8988T (cell line): ENCODE data around the gene SLC2A5.
"Not testable (repeated sequence)": the region's sequence is repeated elsewhere in the genome, so short reads cannot be mapped to it uniquely, and the experiment has no call there.

Source experiments
- DNase-seq: peaks from one replicate; pipeline ENCODE4 v3.0.0; 2011

Gene SLC2A5

GRCh38 chr1:9031484-9032259 is 37.8 kb downstream of the SLC2A5 start:
- DNase-seq = no peak

DNA sequence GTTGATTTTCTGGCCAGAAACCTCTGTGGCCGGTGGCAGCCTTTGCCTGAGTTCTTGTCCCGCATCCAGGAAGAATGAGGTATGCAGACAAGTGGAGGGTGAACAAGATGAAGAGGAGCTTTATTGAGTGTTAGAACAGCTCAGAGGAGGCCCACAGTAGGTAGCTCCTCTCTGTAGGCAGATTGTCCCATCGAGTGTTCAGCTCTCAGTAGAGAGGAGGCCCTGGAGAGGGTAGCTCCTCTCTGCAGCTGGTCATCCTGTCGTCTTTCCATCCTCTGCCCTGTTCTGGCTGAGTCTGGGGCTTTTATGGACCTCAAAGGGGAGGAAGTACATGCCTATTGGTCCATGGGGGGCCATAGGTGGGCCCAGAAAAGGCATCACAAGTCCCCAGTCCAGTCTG is 38.4 kb downstream of the SLC2A5 start:
- DNase-seq = not testable (repeated sequence)

DNA sequence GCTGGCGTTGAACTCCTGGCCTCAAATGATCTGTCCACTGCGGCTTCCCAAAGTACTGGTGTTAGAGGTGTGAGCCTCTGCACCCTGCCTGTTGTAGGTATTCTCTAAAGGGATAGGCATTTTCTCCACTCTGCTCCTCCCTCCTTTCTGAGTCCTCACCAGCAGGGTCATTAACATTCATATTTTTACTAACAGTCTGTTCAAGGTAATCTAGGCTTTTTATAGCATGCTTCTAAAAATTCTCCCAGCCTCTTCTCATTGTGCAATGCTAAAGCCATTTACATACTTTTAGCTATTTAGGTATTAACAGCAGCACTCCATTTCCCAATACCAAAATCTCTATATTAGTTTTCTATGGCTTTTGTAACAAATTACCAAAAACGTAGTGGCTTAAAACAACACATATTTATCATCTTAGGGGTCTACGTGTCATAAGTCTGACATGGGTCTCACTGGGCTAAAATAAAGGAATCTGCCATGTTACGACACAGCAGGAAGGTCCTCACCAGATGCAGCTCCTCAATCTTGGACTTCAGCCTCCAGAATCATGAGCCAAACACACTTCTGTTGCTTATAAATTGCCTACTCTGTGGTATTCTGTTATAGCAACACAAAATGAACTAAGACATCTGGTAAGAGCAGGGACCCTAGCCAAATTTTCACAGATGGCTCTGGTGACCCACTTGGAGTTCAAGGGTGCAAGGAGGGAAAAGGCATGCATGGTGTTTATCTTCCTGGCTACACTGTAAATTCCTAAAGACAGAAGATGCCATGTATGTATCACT is 40.3 kb downstream of the SLC2A5 start:
- DNase-seq = no peak

DNA sequence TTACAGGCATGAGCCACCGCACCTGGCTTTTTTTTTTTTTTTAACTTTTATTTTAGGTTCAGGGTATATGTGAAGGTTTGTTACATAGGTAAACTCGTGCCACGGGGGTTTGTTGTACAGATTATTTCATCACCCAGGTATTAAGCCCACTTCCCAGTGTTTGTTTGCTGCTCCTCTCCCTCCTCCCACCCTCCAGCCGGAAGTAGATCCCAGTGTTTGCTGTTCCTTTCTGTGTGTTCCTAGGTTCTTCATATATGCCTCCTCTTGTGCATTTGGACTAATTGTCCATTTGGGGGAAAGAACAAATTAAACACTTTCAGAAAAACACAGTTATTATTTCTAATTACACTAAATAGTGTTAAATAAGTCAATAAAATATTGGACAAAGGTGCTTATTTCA is 42.1 kb downstream of the SLC2A5 start:
- no peak for DNase-seq

DNA sequence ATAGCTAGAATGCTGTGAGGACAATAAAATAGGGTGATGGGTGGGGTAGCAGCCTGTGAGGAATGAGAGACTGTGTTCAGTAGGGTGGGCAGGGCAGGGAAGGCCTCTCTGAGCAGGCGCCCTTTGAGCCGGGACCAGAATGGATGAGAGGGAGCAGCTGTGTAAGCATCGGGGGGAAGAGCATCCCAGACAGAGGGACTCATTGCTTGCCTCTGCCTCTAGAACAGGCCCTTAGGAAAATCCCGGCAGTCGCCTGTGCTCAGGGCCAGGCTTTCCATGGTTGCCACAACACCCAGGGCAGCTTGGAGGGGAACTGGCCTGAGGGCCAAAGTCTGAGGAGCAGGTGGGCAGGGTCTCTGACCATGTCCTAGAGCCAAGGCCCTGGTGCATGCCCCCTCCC is 44.0 kb downstream of the SLC2A5 start:
- DNase-seq = no peak

DNA sequence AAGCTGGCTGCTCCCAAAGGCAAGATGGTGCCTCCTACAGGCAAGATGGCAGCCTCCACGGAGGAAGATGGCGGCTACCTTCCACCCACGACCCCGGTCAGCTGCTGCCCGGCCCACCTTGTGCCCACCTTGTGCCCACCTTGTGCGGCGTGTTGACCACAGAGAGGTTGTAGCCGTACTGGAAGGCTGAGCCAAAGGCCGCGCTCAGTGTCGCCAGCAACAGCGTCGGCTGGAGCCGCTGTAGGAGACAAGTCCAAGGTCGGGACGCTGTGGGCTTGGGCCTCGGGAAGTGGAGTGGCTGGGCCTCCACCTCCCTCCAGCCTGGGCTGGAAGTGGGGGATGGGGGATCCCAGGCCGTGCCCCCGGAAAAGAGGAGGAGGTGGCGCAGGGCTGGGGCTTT is 44.6 kb downstream of the SLC2A5 start:
- no peak for DNase-seq

GRCh38 chr1:9022773-9023172 is 46.7 kb downstream of the SLC2A5 start:
- DNase-seq = no peak

GRCh38 chr1:9022026-9022738 is 47.3 kb downstream of the SLC2A5 start:
- DNase-seq = not testable (repeated sequence)

GRCh38 chr1:9020305-9020704 is 49.1 kb downstream of the SLC2A5 start:
- DNase-seq = no peak

DNA sequence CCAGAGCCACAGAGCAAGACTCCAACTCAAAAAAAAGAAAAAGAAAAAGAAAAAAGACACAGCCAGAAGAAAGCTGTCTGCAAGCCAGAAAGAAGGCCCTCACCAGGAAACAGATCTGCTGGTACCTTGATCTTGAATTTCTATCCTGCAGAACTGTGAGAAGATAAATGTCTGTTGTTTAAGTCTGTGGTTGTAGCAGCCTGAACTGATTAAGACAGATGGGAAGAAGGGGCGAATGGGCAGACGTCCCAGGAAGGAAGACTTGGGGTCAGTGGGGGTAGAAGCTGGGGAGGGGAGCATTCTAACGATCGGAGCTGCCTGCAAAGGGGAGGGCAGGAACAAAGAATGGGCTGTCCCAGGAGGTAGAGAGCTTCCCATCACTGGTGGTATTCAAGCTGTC is 49.5 kb downstream of the SLC2A5 start:
- no peak for DNase-seq

DNA sequence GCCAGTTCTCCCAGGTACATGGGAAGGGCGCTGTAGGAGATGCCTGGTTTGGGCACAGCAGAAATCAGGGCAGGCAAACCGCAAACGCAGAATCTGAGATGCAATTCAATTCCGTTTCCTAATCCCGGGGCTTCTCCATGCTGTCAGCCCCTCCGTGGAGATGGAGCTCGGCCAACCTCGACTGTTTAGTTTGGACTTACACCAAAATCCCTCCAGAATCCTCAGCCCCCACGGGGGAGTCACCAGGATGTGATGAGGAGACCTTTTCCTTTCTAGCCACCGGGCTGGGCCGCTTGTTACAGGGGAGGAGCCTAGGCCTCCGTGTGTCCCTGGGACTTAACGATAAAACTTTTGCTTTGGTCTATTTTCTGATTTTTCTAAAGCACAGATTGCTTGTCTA is 51.1 kb downstream of the SLC2A5 start:
- no peak for DNase-seq

DNA sequence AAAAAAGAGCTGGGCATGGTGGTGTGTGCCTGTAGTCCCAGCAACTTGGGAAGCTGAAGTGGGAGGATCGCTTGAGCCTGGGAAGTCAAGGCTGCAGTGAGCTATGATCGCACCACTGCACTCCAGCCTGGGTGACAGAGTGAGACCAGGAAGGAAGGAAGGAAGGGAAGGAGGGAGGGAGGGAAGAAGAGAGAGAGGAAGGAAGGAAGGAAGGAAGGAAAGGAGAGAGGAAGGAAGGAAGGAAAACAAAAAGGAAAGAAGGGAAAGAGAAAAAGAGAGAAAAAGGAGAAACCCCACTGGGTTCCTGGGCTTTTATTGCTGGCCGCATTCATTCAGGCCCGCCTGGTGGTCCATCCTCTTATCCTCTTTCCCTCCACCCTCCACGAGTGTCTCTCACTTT is 53.0 kb downstream of the SLC2A5 start:
- DNase-seq = no peak

- DNase-seq = no peak
These were observed 54.7 kb downstream of the SLC2A5 start for GRCh38 chr1:9014475-9015375.

- DNase-seq = no peak
These were observed 55.6 kb downstream of the SLC2A5 start for GRCh38 chr1:9013819-9014218.

DNA sequence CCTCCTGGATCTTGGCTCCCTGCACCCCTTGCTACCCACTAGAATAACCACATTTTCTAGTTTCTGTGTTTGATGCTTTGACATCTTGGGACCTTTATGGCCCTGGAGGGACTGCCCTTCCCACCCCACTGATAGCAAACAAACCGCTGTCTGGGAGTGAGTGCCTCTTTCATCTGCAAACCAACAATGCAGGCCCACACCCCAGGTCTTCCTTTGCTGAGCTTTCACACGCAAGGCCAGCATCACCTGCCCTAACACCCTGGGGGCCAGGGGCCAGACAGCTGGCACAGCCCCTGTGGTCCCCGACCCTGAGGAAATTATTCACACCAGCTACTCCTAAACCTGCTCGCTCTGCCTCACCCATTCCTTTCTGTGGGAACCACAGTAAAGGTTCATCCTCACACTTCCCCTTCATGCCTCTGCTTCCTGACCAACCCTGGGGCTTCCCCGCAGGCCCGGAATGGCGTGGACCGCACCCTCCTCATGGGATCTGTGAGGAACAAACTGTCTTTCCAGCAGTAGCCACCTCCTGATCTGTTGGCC is 58.6 kb downstream of the SLC2A5 start:
- no peak for DNase-seq

DNA sequence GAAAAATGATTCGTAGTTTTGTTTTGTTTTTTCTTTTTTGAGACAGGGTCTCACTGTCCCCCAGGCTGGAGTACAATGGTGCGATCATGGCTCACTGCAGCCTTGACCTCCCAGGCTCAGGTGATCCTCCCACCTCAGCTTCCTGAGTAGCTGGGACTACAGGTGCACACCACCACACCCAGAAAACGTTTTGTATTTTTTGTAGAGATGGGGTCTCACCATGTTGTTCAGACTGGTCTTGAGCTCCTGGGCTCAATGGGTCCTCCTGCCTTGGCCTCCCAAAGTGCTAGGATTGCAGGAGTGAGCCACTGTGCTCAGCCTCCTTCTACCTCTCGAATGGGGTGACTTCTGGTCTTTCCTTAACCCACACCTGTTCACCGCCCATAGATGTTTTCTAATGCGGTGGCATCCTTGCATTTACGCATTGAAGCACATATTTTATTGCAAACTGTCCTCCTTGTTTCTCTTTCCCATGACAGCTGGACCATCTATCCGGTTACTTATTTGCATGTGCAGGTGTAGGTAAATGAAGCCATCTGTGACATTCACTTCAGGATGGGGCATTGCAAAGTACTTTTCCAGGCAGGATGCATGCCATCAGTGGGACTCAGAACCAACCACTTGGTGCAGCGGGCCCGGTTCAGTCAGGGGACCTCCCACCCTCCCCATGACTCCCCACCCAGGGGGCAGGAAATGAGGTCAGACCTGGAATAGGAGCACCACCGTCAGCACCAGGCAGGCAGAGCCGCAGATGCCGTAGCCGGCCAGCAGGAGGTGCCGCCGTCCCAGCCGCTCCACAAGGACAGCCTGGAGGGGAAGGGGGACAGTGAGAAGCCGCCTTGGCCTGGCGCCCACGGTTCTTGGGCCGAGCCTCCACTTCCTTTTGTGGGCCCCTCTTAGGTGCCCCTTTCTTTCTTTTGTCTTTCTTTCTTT is 59.7 kb downstream of the SLC2A5 start:
- peak; percentile 61 for DNase-seq

DNA sequence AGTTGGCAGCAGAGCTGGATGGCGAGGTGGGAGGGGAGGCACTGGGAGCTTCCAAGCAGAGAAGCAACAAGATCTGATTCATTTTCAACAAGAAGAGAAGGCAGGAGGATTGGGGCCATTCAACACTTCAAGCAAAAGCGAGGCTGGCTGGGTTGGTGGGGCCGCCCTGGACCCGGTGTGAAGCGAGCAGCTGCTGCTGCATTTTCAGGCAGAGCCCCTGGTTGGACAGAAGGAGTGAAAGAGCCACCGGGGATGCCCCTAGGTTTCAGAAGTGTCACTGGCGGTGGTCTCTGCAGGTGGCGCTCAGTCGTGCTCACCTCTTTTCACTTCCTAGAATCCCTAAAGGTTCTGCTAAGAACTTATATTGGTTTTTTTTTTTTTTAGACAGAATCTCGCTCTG is 61.2 kb downstream of the SLC2A5 start:
- no peak for DNase-seq

DNA sequence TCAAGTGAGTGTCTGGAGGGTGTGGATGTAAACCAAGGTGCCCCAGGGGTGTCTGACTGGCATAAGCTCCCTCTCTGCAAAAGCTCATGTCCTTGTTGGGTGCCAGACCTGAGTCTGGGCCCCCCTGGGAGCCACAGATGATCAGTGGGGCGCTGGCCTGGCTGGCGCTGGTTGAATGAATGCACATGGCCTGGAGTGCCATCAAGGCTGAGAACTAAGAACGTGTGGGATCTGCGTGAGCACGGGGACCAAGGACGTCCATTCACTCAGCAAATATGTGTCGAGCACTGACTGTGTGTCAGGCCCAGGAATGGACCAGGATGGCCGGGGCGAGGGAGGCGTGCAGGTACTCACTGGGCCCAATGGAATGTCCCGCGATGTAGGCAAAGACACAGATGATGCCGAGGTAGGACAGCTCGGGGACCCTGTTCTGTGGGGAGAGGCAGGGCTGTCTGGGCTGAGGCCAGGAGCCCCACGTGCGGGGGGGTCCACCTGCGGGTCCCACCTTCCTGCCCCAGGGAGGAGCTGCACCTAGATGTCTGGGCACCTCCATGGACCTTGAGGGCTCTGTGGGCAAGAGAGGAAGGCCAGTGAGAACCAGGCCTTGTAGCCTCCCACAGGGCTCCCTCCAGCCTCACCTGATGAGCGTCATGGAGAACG is 62.3 kb downstream of the SLC2A5 start:
- DNase-seq = no peak

DNA sequence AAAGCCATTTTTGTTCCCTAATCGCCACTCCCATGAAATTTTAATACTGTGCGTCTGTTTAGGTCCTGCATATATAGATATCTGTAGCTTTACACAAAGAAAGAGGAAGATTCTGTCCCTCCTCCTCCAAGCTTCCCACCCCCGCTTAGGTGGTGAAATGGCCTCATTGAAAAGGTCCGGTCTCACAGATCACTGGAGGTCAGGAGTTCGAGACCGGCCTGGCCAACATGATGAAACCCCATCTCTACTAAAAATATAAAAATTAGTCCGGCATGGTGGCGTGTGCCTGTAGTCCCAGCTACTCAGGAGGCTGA is 64.1 kb downstream of the SLC2A5 start:
- DNase-seq = no peak

- DNase-seq = peak; percentile 71
These were observed 64.6 kb downstream of the SLC2A5 start for GRCh38 chr1:9004700-9005394.
